A549 treated with AZD9567 at 1 μM for 4 hours (cell line): Measurements from ENCODE around the gene RNF222. TPM values are rescaled to one million over a fixed set of nuclear protein-coding genes. Genes with fewer than 3 reads are reported as not detected.

Experiments used
- total RNA-seq: library from RNA; stranded (reverse); fragments of 200-300 nt; extraction: Qiagen RNA extraction; gene quantifications from 5 replicates; pipeline ENCODE4 v1.2.3, GENCODE V29; 2022; ENCODE audit not compliant: insufficient read depth

RNF222 gene
- total RNA-seq, result not detected in 5 replicates

DNA sequence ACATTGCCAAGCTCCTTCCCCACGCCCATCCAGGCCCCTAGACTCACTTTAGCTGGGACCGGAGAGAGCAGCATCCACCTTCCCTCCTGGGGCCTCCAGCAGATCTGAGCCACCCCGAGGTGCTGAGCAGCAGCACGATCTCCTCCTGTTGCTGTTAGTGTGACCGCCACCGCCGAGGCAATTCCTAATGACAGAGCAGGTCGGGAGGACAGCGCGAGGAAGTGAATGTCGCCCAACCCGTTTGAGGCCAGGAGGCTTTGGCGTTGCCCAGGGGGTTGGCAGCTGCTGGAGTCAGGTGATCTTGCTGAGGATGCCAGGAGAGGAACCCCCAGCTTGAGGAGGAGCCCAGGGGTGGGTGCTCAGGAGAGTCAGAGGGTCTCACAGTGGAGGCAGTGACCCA is at the start of gene RNF222:
RNF222 (minus strand) TSS at position 192 of the 400 bp plus-strand sequence. CDS start 4,366 bp downstream, outside the sequence.

GRCh38 chr17:8435245-8436168 is 37.9 kb upstream of the RNF222 start, which contains the start of gene NDEL1:
Gene NDEL1 (plus strand): TSS chr17:8435884. CDS start chr17:8444272, 8,388 bp downstream.

GRCh38 chr17:8383143-8383822 is 14.3 kb downstream of the RNF222 start, which contains the start of gene RPL26:
Gene RPL26 (minus strand): TSS chr17:8383193. CDS start chr17:8382310, 883 bp downstream.

DNA sequence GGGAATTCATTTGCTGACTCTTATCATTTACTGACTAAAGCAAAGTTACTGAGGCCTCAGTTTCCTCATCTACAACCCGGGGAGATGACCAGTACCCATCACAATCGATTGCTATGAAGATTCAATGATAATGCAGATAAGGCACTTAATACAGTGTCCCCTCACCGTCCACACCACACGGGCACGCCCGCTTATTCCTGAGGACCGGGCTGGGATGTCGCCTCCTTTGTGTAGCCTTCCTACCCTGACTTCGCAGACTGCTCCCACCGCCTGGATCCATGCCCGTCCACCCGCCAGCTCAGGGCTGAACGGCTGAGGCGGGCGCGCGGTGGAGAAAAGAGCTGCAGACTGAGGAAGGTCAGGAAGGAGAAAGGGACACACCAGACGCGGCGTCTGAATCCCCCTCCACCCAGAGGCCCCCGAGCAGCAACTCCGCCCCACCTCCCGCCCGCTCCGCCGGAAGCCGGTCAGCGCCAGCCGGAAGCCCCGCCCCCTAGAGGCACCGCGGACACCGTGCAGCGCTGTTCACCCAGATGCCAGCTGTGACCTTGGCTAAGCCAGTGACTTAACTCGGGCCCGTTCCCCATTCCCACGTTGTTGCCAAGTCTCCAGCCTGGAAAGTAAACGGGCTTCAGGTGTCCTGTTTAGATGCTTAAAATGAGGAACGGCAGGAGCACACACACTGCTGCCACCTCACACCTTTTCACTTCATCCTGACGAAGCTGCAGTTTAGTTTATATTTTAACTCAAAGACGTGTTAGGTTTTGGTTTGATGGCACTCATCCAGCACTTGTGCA is 21.2 kb downstream of the RNF222 start, which contains the start of gene KRABD2:
KRABD2 (minus strand) TSS at position 434 of the 797 bp plus-strand sequence.

Other genes with a start within 250 kb of the RNF222 start
- 27.8 to 48.2 TPM (median 40.9 TPM) in 5 replicates for gene PER1, start 245.4 kb downstream of the RNF222 start, total RNA-seq
- gene VAMP2, start 234.9 kb downstream of the RNF222 start, total RNA-seq, result 23.7 to 33.5 TPM (median 29.0 TPM) in 5 replicates
- 8.7 to 21.7 TPM (median 19.3 TPM) in 5 replicates for gene TMEM107, start 221.4 kb downstream of the RNF222 start, total RNA-seq
- 2.0 to 8.6 TPM (median 7.8 TPM) in 5 replicates for gene BORCS6, start 207.6 kb downstream of the RNF222 start, total RNA-seq
- gene AURKB, start 187.3 kb downstream of the RNF222 start, total RNA-seq, result 145 to 169 TPM (median 164 TPM) in 5 replicates
- 15.3 to 21.7 TPM (median 20.0 TPM) in 5 replicates for gene CTC1, start 149.8 kb downstream of the RNF222 start, total RNA-seq
- 44.2 to 62.1 TPM (median 46.2 TPM) in 5 replicates for gene PFAS, start 148.5 kb downstream of the RNF222 start, total RNA-seq
- 29.1 to 47.8 TPM (median 43.1 TPM) in 5 replicates for gene RANGRF, start 109.2 kb downstream of the RNF222 start, total RNA-seq
- 4.6 to 7.4 TPM (median 7.2 TPM) in 5 replicates for gene SLC25A35, start 102.4 kb downstream of the RNF222 start, total RNA-seq
- gene ARHGEF15, start 87.6 kb downstream of the RNF222 start, total RNA-seq, result not detected in 5 replicates
- not detected in 5 replicates for gene ODF4, start 58.0 kb downstream of the RNF222 start, total RNA-seq
- 3,690 to 3,989 TPM (median 3,714 TPM) in 5 replicates for gene RPL26, start 14.6 kb downstream of the RNF222 start, total RNA-seq
- gene NDEL1, start 38.1 kb upstream of the RNF222 start, total RNA-seq, result 65.0 to 76.3 TPM (median 72.7 TPM) in 5 replicates
- 18.9 to 26.6 TPM (median 20.4 TPM) in 5 replicates for gene MYH10, start 232.9 kb upstream of the RNF222 start, total RNA-seq